OCI-LY3 (cell line): Measurements from ENCODE around the gene DMAC2.

Experiments used
- EZH2phosphoT487 ChIP-seq: fragments of 200-600 bp; shearing (Covaris generic); IDR thresholded peaks from 2 replicates; pipeline ENCODE4 v1.6.1; 2018; ENCODE audit warnings: antibody characterized with exemption, mixed run types, low read depth
- TF ChIP-seq, protein P1 (sequence below): fragments of 200-600, 300-600 bp; sonication (generic); IDR thresholded peaks from 2 replicates; pipeline ENCODE4 v1.5.1; 2014; ENCODE audit warnings: antibody characterized with exemption, low read length, low read depth

DNA sequence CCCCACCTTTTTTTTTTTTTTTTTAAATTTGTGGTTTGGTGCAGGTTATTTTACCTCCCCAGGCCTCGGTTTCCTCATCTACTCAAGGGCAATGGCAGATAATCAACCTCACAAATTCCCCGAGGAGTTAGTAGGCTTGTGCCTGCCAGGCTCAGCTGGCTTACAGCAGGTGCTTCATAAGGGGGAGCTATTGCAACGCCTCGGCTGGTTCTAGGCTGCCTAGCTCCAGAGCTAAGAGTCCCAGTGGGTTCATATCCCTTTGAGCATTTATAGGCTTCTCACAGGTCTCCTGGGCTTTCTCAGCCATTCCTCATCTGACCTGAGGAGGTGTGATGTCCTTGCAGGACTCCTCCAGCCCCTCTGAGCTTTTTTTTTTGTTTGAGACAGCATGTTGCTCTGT lies 31.5 kb downstream of the DMAC2 start:
- TF ChIP-seq, protein P1, sequence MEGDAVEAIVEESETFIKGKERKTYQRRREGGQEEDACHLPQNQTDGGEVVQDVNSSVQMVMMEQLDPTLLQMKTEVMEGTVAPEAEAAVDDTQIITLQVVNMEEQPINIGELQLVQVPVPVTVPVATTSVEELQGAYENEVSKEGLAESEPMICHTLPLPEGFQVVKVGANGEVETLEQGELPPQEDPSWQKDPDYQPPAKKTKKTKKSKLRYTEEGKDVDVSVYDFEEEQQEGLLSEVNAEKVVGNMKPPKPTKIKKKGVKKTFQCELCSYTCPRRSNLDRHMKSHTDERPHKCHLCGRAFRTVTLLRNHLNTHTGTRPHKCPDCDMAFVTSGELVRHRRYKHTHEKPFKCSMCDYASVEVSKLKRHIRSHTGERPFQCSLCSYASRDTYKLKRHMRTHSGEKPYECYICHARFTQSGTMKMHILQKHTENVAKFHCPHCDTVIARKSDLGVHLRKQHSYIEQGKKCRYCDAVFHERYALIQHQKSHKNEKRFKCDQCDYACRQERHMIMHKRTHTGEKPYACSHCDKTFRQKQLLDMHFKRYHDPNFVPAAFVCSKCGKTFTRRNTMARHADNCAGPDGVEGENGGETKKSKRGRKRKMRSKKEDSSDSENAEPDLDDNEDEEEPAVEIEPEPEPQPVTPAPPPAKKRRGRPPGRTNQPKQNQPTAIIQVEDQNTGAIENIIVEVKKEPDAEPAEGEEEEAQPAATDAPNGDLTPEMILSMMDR = peak; percentile 15; the same call in 1 of the 2 replicates
- TF ChIP-seq EZH2phosphoT487 = no peak
